ENCODE data around the gene TFEB.

The TFEB gene

DNA sequence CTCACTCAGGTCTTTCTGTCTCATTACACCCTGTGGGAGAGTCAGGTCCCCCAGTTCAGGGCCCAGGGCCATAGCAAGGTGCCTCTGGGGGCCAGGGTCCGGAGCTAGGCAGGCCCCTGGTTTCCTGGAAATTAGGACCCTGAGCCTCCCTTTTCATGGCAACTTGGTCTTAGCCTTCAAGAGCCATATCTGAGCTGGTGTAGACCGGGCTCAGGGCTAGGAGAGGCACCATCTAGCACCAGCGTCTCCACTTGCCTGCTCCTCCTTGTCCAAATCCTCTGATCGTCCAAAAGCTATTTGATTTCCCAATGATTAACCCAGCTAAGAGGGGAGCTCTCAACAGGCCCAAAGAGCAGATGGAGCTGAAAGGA is 91.5 kb downstream of the TFEB start:
- no peak overlapping the region for H3K4me3 ChIP-seq (ENCODE audit: control insufficient read depth, low read depth, low read length)
- DNase-seq (ENCODE audit: low read depth) = no peak
- TF ChIP-seq, protein P1, sequence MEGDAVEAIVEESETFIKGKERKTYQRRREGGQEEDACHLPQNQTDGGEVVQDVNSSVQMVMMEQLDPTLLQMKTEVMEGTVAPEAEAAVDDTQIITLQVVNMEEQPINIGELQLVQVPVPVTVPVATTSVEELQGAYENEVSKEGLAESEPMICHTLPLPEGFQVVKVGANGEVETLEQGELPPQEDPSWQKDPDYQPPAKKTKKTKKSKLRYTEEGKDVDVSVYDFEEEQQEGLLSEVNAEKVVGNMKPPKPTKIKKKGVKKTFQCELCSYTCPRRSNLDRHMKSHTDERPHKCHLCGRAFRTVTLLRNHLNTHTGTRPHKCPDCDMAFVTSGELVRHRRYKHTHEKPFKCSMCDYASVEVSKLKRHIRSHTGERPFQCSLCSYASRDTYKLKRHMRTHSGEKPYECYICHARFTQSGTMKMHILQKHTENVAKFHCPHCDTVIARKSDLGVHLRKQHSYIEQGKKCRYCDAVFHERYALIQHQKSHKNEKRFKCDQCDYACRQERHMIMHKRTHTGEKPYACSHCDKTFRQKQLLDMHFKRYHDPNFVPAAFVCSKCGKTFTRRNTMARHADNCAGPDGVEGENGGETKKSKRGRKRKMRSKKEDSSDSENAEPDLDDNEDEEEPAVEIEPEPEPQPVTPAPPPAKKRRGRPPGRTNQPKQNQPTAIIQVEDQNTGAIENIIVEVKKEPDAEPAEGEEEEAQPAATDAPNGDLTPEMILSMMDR (IDR thresholded peaks at IDR 0.05; ENCODE audit: control insufficient read depth, insufficient read depth, low read depth, low read length, missing control alignments) = no peak

DNA sequence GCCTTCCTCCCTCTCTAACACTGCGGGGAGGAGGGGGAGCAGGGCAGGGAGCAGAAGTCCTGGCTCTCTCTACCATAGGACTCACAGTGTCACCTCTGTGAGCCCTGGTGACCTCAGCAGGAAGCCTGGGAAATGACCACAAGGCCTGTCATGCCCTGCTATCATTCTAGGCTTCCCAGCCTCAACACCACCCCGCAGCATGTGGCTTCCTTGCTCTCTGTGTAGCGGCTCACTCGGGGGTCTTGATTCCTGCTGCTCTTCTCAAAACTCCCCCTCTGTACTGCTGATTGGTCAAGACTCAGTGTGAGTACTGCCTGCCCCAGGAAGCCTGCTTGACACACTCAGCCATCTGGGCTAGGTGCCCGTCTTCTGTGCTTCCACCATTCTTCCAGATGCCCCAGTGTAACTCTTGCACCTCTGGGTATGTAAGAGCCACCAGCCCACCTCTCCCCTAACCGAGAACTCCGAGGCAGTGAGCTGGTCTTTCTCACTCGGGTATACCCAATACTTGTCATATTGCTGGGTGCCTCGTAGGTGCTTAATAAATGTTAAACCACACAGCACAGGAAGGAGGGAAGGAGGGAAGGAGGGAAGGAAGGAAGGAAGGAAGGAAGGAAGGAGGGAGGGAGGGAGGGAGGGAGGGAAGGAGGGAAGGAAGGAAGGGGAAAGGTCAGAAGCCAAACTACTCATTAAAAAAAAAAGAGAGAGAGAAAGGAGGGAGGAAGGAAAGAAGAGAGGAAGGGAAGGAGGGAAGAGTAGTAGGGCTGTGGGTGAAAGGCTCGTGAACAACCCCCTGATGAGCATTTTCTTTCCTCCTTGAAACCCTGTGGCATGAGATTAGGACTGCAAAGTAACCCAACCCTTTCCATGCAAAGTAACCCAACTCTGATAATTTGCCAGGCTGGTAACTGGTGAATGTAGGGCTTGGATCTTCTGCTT is 92.2 kb downstream of the TFEB start:
- TF ChIP-seq, protein P1 (IDR thresholded peaks at IDR 0.05; ENCODE audit: control insufficient read depth, insufficient read depth, low read depth, low read length, missing control alignments) = no peak
- no peak for DNase-seq (ENCODE audit: low read depth)
- no peak overlapping the region for H3K4me3 ChIP-seq (ENCODE audit: control insufficient read depth, low read depth, low read length)

DNA sequence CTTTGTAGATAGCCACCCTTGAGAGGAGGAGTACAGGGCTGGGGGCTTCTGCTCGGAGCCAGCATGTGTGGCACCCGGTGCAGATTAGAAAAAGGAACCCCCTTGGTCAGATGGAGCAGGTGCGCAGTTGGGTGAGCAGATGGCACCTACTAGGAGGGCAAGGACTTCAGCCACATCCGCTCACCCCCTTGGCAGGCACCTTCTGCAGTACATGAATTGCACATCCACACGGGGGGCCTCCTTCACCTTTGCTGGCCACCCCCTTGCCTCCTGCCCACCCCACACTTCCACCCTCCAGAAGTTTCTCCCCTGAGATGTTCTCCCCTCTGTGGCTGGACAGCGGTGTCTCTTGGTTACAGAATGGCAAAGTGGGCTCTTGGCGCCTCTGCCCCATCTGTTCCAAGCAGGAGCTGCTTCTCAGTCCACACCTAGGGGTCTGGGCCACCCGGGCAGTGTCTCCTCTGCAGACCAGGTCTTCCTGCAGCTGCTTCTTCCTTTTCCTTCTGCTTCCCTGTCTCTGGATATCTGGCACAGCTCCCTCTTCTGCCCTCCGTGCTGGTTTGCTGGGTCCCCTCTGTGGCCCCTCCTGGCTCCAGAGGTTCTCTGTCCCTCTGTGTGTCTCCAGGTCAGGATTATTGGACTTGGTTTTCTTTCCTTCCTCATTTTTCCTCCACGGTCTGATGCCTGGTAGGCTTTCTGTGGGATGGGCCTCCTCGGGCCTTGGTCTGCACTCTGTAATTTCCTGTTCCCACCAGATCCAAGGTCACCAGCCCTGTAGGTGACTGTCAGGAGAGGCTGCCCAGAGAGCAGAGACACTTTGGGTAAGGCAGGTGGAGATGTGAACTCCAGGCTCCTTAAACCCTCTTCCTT is 93.1 kb downstream of the TFEB start:
- H3K4me3 ChIP-seq (ENCODE audit: control insufficient read depth, low read depth, low read length) = no peak overlapping the region
- no peak for DNase-seq (ENCODE audit: low read depth)
- TF ChIP-seq, protein P1 (IDR thresholded peaks at IDR 0.05; ENCODE audit: control insufficient read depth, insufficient read depth, low read depth, low read length, missing control alignments) = no peak

DNA sequence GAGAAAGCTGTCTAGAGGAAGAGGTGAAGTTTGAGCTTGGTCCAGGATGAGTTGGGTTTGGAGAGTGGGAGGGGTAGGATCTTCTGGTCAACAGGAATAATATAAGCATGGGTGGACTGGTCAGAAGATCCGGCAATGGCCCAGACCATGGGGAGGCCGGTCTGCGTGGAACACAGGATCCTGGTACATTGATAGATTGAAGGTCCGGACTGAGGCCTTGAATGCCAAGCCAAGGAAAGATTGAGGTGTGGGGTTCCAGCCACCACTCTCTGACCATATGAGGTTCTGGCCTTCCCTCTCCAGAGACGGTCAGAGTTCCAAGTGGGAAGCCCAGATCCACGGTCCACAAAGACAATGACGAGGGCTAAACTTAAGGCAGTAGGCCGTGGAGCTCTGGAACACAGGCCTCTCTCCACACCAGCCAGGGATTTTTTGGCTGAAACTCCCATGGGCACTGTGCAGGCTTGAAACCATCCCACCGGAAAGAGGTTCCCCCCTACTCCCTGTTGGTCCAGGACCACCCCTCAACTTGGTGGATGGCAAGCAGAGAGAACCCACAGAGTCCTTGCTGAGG is 94.0 kb downstream of the TFEB start:
- TF ChIP-seq, protein P1 (IDR thresholded peaks at IDR 0.05; ENCODE audit: control insufficient read depth, insufficient read depth, low read depth, low read length, missing control alignments) = no peak
- DNase-seq (ENCODE audit: low read depth) = no peak
- H3K4me3 ChIP-seq (ENCODE audit: control insufficient read depth, low read depth, low read length) = no peak overlapping the region

DNA sequence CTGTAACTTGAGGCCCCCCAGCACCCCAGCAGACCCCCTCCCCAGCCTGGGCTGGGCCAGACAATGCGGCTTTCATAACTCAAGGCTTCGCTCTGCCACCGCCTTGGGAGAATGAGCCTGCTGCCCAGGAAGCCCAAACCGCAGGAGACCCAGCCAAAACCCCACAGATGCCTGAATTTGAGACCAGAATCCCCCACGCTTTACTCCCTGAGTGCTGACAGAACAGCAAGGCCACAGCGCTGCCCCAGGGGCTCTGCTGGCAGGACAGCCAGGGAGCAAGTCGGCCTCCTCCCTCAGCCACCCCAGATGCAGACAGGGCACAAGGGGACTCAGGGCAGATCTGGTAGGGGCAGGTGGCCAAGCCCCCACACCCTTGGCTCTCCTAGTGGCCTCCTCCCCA is 95.0 kb downstream of the TFEB start:
- H3K4me3 ChIP-seq (ENCODE audit: control insufficient read depth, low read depth, low read length) = no peak overlapping the region
- DNase-seq (ENCODE audit: low read depth) = no peak
- TF ChIP-seq, protein P1 (IDR thresholded peaks at IDR 0.05; ENCODE audit: control insufficient read depth, insufficient read depth, low read depth, low read length, missing control alignments) = no peak

DNA sequence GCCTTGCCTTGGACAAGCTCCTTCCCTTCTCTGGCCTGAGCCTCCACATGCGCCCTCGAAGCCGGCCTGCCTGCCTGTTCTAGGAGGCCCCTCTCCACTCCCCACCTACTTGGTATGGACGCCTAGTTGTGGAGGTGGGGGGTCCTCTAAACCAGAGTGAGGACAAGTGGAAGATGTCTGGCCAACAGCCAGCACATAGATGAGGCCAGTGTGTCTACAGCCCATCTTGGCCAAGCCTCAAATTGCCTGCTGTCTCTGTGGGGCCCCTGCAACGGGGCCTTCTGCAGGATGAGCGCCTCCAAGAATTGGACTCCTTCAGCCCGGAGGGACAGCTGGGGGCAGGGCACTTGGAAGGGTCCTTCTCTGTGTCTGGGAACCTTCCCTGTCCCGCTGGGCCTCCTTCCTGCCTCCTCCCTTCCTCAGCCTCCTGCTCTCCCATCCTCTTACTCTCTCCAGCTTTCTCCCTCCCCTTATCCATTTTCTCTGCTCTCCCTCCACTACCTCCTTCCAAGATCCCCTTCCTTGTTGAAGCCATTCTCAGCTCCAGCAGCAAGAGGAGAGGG is 95.5 kb downstream of the TFEB start:
- TF ChIP-seq, protein P1 (IDR thresholded peaks at IDR 0.05; ENCODE audit: control insufficient read depth, insufficient read depth, low read depth, low read length, missing control alignments) = no peak
- no peak for DNase-seq (ENCODE audit: low read depth)
- H3K4me3 ChIP-seq (ENCODE audit: control insufficient read depth, low read depth, low read length) = no peak overlapping the region

All from AG09309 (cell line).